IMR-90 (cell line): ENCODE results near the gene SLC35B2. TPM values are rescaled to one million over a fixed set of nuclear protein-coding genes. Genes with fewer than 3 reads are reported as not detected.

ENCODE experiments used
- ATAC-seq: fragments of 200-7000 bp; cut with Tn5 transposase; 2 replicates; pipeline ENCODE4 v1.9.1; 2020; ENCODE audit warnings: low read depth, mild to moderate bottlenecking, moderate library complexity
- BruUV-seq: library from RNA; stranded (reverse); fragments of 400-500 nt; replicated peaks from 2 replicates; lab custom pipeline; 2021; lab: Mats Ljungman, UMichigan
- CTCF ChIA-PET: fragments of 300-600 bp; formaldehyde crosslinking; extraction: SDS; loops from one replicate; lab custom pipeline; 2021; ENCODE audit warnings: antibody characterized with exemption; lab: Yijun Ruan, JAX
- POLR2A ChIA-PET: fragments of 300-600 bp; sonication (Branson Sonifier 250); formaldehyde crosslinking; loops from one replicate; lab custom pipeline; 2022; ENCODE audit warnings: antibody characterized with exemption; ENCODE audit not compliant: unreplicated experiment; lab: Charles Lee
- DNase-seq: peaks from one replicate; pipeline ENCODE4 v3.0.0; 2013
- H2AFZ ChIP-seq: replicated peaks from 2 replicates; pipeline ENCODE3; 2013; ENCODE audit warnings: low read length, mild to moderate bottlenecking; ENCODE audit not compliant: poor library complexity
- H2AK5ac ChIP-seq: 2 replicates; pipeline ENCODE4 v1.6.1; 2013; ENCODE audit warnings: low read depth, low read length, inconsistent platforms
- H2AK9ac ChIP-seq: replicated peaks from 2 replicates; pipeline ENCODE3; 2013; ENCODE audit warnings: mild to moderate bottlenecking, low read depth, low read length, moderate library complexity; ENCODE audit not compliant: poor library complexity
- H2BK120ac ChIP-seq: 2 replicates; pipeline ENCODE4 v1.6.1; 2013; ENCODE audit warnings: low read depth, low read length, inconsistent platforms
- H2BK15ac ChIP-seq: 3 replicates; pipeline ENCODE4 v1.6.1; 2013; ENCODE audit warnings: low read depth, low read length, inconsistent platforms
- H2BK20ac ChIP-seq: 2 replicates; pipeline ENCODE4 v1.6.1; 2013; ENCODE audit warnings: low read depth, mild to moderate bottlenecking, inconsistent platforms, low read length, moderate library complexity
- H2BK5ac ChIP-seq: 2 replicates; pipeline ENCODE4 v1.6.1; 2013; ENCODE audit warnings: mild to moderate bottlenecking, low read depth, low read length, inconsistent platforms; ENCODE audit not compliant: poor library complexity, severe bottlenecking
- H3K14ac ChIP-seq: replicated peaks from 2 replicates; pipeline ENCODE4 v1.6.1; 2013; ENCODE audit warnings: low read depth, low read length, inconsistent platforms
- H3K18ac ChIP-seq: 2 replicates; pipeline ENCODE4 v1.6.1; 2013; ENCODE audit warnings: low read depth, low read length, control low read depth
- H3K23ac ChIP-seq: 2 replicates; pipeline ENCODE4 v1.6.1; 2013; ENCODE audit warnings: low read depth, low read length, inconsistent platforms
- H3K27ac ChIP-seq: 2 replicates; pipeline ENCODE4 v1.5.1; 2013; ENCODE audit warnings: mild to moderate bottlenecking, control low read depth, low read length; ENCODE audit not compliant: insufficient read depth
- H3K27me3 ChIP-seq: 2 replicates; pipeline ENCODE4 v1.6.1; 2013; ENCODE audit warnings: low read length; ENCODE audit not compliant: control insufficient read depth, insufficient read depth
- H3K36me3 ChIP-seq: 2 replicates; pipeline ENCODE4 v1.6.1; 2013; ENCODE audit warnings: low read length, mixed read lengths; ENCODE audit not compliant: control insufficient read depth, insufficient read depth
- H3K4ac ChIP-seq: 2 replicates; pipeline ENCODE4 v1.6.1; 2013; ENCODE audit warnings: low read depth, low read length, inconsistent platforms
- H3K4me1 ChIP-seq: 2 replicates; pipeline ENCODE4 v1.6.1; 2013; ENCODE audit warnings: low read length, mixed read lengths; ENCODE audit not compliant: control insufficient read depth, insufficient read depth
- H3K4me2 ChIP-seq: 2 replicates; pipeline ENCODE4 v1.6.1; 2013; ENCODE audit warnings: low read depth, mild to moderate bottlenecking, control low read depth, low read length, moderate library complexity
- H3K4me3 ChIP-seq: 2 replicates; pipeline ENCODE4 v1.5.1; 2013; ENCODE audit warnings: low read depth, mild to moderate bottlenecking, control low read depth, low read length, moderate library complexity; ENCODE audit not compliant: insufficient read depth
- H3K56ac ChIP-seq: 2 replicates; pipeline ENCODE4 v1.6.1; 2013; ENCODE audit warnings: low read length, inconsistent platforms; ENCODE audit not compliant: insufficient read depth; ENCODE audit errors: extremely low read depth
- H3K79me1 ChIP-seq, 2 experiments: 2 replicates each; pipeline ENCODE4 v1.6.1; 2013; ENCODE audit warnings: low read length in 2 of 2, inconsistent platforms in 1 of 2, low read depth in 1 of 2
- H3K9ac ChIP-seq: 2 replicates; pipeline ENCODE4 v1.6.1; 2013; ENCODE audit warnings: low read depth, low read length, control low read depth
- H3K9me1 ChIP-seq: 2 replicates; pipeline ENCODE4 v1.6.1; 2013; ENCODE audit warnings: low read length, inconsistent platforms; ENCODE audit not compliant: insufficient read depth
- H3K9me3 ChIP-seq: 2 replicates; pipeline ENCODE4 v1.6.1; 2013; ENCODE audit warnings: low read length; ENCODE audit not compliant: control insufficient read depth, insufficient read depth
- H4K20me1 ChIP-seq: 2 replicates; pipeline ENCODE4 v1.6.1; 2013; ENCODE audit warnings: low read length, inconsistent platforms; ENCODE audit not compliant: insufficient read depth
- H4K5ac ChIP-seq: 2 replicates; pipeline ENCODE4 v1.6.1; 2013; ENCODE audit warnings: mild to moderate bottlenecking, low read depth, low read length, control low read depth
- H4K8ac ChIP-seq, 2 experiments: 2 replicates each; pipeline ENCODE4 v1.6.1; 2013; ENCODE audit warnings: low read depth in 2 of 2, low read length in 2 of 2, control low read depth in 1 of 2, inconsistent platforms in 1 of 2
- H4K91ac ChIP-seq: 2 replicates; pipeline ENCODE4 v1.6.1; 2013; ENCODE audit warnings: low read depth, low read length, inconsistent platforms; ENCODE audit not compliant: insufficient read depth
- CEBPB ChIP-seq: IDR thresholded peaks from 2 replicates; pipeline ENCODE4 v1.6.1; 2012; ENCODE audit warnings: low read depth, low read length, improper control_type of control experiment
- CHD1 ChIP-seq: IDR thresholded peaks from 2 replicates; pipeline ENCODE4 v1.6.1; 2012; ENCODE audit warnings: low read depth, low read length, improper control_type of control experiment
- CTCF ChIP-seq: conservative IDR thresholded peaks from 2 replicates; pipeline ENCODE4 v1.5.1; 2012; ENCODE audit warnings: mild to moderate bottlenecking, low read depth, low read length, improper control_type of control experiment
- FOS ChIP-seq: fragments of 150-350 bp; IDR thresholded peaks from 2 replicates; pipeline ENCODE4 v1.6.1; 2016; ENCODE audit warnings: low read depth, low read length
- MAZ ChIP-seq: IDR thresholded peaks from 2 replicates; pipeline ENCODE4 v1.6.1; 2012; ENCODE audit warnings: low read depth, mild to moderate bottlenecking, low read length, improper control_type of control experiment, moderate library complexity, borderline replicate concordance
- MXI1 ChIP-seq: IDR thresholded peaks from 2 replicates; pipeline ENCODE4 v1.6.1; 2012; ENCODE audit warnings: low read depth, mild to moderate bottlenecking, low read length, moderate library complexity, borderline replicate concordance
- NFE2L2 ChIP-seq: fragments of 150-350 bp; IDR thresholded peaks from 2 replicates; pipeline ENCODE4 v1.6.1; 2016; ENCODE audit warnings: low read depth, mild to moderate bottlenecking, low read length
- POLR2A ChIP-seq: IDR thresholded peaks from 2 replicates; pipeline ENCODE4 v1.6.1; 2012; ENCODE audit warnings: mild to moderate bottlenecking, low read depth, low read length
- RAD21 ChIP-seq: IDR thresholded peaks from 2 replicates; pipeline ENCODE4 v1.6.1; 2012; ENCODE audit warnings: low read length, improper control_type of control experiment
- SMC3 ChIP-seq: fragments of 150-350 bp; IDR thresholded peaks from 2 replicates; pipeline ENCODE4 v1.6.1; 2016; ENCODE audit warnings: low read depth, mild to moderate bottlenecking, antibody characterized with exemption, low read length, moderate library complexity
- WGBS, 2 experiments: methylation state at CpG; one replicate each; pipeline versions ENCODE4 v1.1.5 to v1.1.7; 2013; ENCODE audit warnings: missing lambda C conversion rate in 2 of 2; ENCODE audit not compliant: insufficient read length in 1 of 2; ENCODE audit errors: extremely low coverage in 2 of 2; 5-methylcytosine and 5-hydroxymethylcytosine counted together
- dilution Hi-C: fragments of 300-500 bp; cut with HindIII; formaldehyde crosslinking; loops from one replicate; pipeline ENCODE4 v1.14.3; 2018; ENCODE audit warnings: low sequenced_read_pairs; ENCODE audit not compliant: unreplicated experiment
- in situ Hi-C: fragments of 300-500 bp; cut with MboI; formaldehyde crosslinking; loops from 3 replicates; pipeline ENCODE4 v1.14.3; 2019; ENCODE audit warnings: low sequenced_read_pairs, inconsistent platforms, mixed read lengths
- intact Hi-C: fragments of 100-400 bp; cut with micrococcal nuclease; formaldehyde crosslinking; loops from 2 replicates; pipeline ENCODE4 v1.10.0; 2022
- polyA plus RNA-seq, 3 experiments: library from polyadenylated mRNA; depleted of rRNA; stranded (reverse); fragments of >200 nt; gene quantifications; 2 replicates each; pipeline ENCODE4 v1.2.3, GENCODE V29; 2012; ENCODE audit warnings: low replicate concordance in 1 of 3
- total RNA-seq: library from RNA; depleted of rRNA; stranded (reverse); fragments of >200 nt; gene quantifications from 2 replicates; pipeline ENCODE4 v1.2.3, GENCODE V29; 2012

SLC35B2 gene
- total and polyA plus RNA-seq, 2 of the 4 experiments (the other 2 are of a cell fraction), result 51.4 to 89.9 TPM

- Histone ChIP-seq H3K79me1 (peaks cover 23 to 81% of the 10 kb centered on the region in 2 experiments), H2AK5ac (no peak overlapping the region), H4K91ac (no peak overlapping the region), H4K5ac (no peak overlapping the region), H2BK5ac (no peak overlapping the region), H3K9me1 (peaks cover 13% of the 10 kb centered on the region), H3K4me3 (no peak overlapping the region), H2BK20ac (no peak overlapping the region), H2AK9ac (no peak overlapping the region), H3K18ac (no peak overlapping the region), H3K27ac (no peak overlapping the region), H3K27me3 (no peaks in the 10 kb centered on the region), H3K4me2 (no peak overlapping the region), H3K23ac (no peak overlapping the region; the same call in 1 of the 2 replicates), H3K9ac (no peak overlapping the region), H2BK120ac (no peak overlapping the region), H3K36me3 (peaks cover 56% of the 10 kb centered on the region), H3K9me3 (no peaks in the 10 kb centered on the region), H3K56ac (no peak overlapping the region), H2BK15ac (no peak overlapping the region), H3K14ac (no peak overlapping the region), H3K4ac (no peak overlapping the region), H3K4me1 (peaks cover 3% of the 10 kb centered on the region), H4K8ac (no peak overlapping the region), H4K20me1 (peaks cover 88% of the 10 kb centered on the region), H2AFZ (no peak overlapping the region)
- no peak for DNase-seq
- ChIA-PET POLR2A (no interaction called here), CTCF (interaction anchor here (1.1 kb wide), 1 partner anchor 16 kb away, joined by 3 read pairs; no protein-coding TSS in a partner anchor)
- ATAC-seq, result no peak
- no TSS peak for BruUV-seq
- in situ Hi-C loops, result no loop called here
- TF ChIP-seq POLR2A, result no peak
- no peak for TF ChIP-seq NFE2L2
- no peak for TF ChIP-seq SMC3
- TF ChIP-seq RAD21, result no peak
- TF ChIP-seq CEBPB, result no peak
- no peak for TF ChIP-seq MXI1
- no peak for TF ChIP-seq FOS
- no peak for TF ChIP-seq MAZ
- no peak for TF ChIP-seq CHD1
- no peak for TF ChIP-seq CTCF
- no CpG with 5 or more reads among the region's 3 CpGs for WGBS, 2 experiments
- dilution Hi-C loops, result no loop called here
- intact Hi-C loops, result no loop called here
Observed at GRCh38 chr6:44250718-44251123, 6.6 kb downstream of the SLC35B2 start.
